Naive thymus-derived CD4-positive, alpha-beta T cell (primary cell): ENCODE results near the gene PTPRG. TPM values are rescaled to one million over a fixed set of nuclear protein-coding genes. Genes with fewer than 3 reads are reported as not detected.

ENCODE experiments used
- ATAC-seq: fragments of 150-1000 bp; cut with Tn5 transposase; 2 replicates; pipeline ENCODE4 v1.10.0; 2021; ENCODE audit warnings: mild to moderate bottlenecking, moderate library complexity
- CTCF ChIA-PET: fragments of 350-600 bp; sonication (Branson Sonifier 250); formaldehyde crosslinking; loops from one replicate; lab custom pipeline; 2021; ENCODE audit warnings: antibody characterized with exemption; lab: Charles Lee
- POLR2A ChIA-PET: fragments of 350-600 bp; sonication (Branson Sonifier 250); formaldehyde crosslinking; loops from one replicate; lab custom pipeline; 2021; ENCODE audit warnings: antibody characterized with exemption, inconsistent platforms; lab: Charles Lee
- DNase-seq, 9 donors: peaks; one replicate each; pipeline versions ENCODE4 v3.0.0 to v3.0.0-alpha.2; 2020 to 2022; ENCODE audit warnings: mixed read lengths in 1 of 9
- H3K27ac ChIP-seq: one replicate; pipeline ENCODE4 v1.7.0; 2013; ENCODE audit warnings: mild to moderate bottlenecking, low read depth, low read length, moderate library complexity
- H3K27me3 ChIP-seq, 2 donors: one replicate each; pipeline ENCODE4 v1.7.0; 2013; ENCODE audit warnings: low read length in 2 of 2, mild to moderate bottlenecking in 2 of 2, moderate library complexity in 2 of 2; ENCODE audit not compliant: control insufficient read depth in 2 of 2, insufficient read depth in 2 of 2
- H3K36me3 ChIP-seq, 3 experiments: 1 replicate in 2 of 3; 2 replicates in 1 of 3; pipeline ENCODE4 v1.7.0; 2013; ENCODE audit warnings: low read length in 3 of 3, mild to moderate bottlenecking in 3 of 3, moderate library complexity in 1 of 3; ENCODE audit not compliant: insufficient read depth in 3 of 3, control insufficient read depth in 2 of 3
- H3K4me1 ChIP-seq, 2 donors: one replicate each; pipeline ENCODE4 v1.7.0; 2013; ENCODE audit warnings: low read length in 2 of 2, mild to moderate bottlenecking in 2 of 2, moderate library complexity in 1 of 2; ENCODE audit not compliant: control insufficient read depth in 2 of 2, insufficient read depth in 2 of 2
- H3K4me3 ChIP-seq: 2 replicates; pipeline ENCODE4 v1.7.0; 2013; ENCODE audit warnings: mild to moderate bottlenecking, low read length
- H3K9me3 ChIP-seq, 3 experiments: 1 replicate in 2 of 3; 2 replicates in 1 of 3; pipeline ENCODE4 v1.7.0; 2013; ENCODE audit warnings: low read length in 3 of 3; ENCODE audit not compliant: control insufficient read depth in 2 of 3
- H3K27ac Mint-ChIP-seq, 9 donors: one replicate each; pipeline ENCODE4 v1.8.0; 2020 to 2022; ENCODE audit warnings: mixed read lengths in 9 of 9, mild to moderate bottlenecking in 8 of 9, moderate library complexity in 5 of 9, inconsistent platforms in 2 of 9
- H3K27me3 Mint-ChIP-seq, 5 donors: one replicate each; pipeline ENCODE4 v1.8.0; 2021 to 2022; ENCODE audit warnings: mixed read lengths in 5 of 5, mild to moderate bottlenecking in 1 of 5
- H3K36me3 Mint-ChIP-seq, 5 donors: one replicate each; pipeline ENCODE4 v1.8.0; 2020 to 2022; ENCODE audit warnings: mixed read lengths in 5 of 5, mild to moderate bottlenecking in 3 of 5, inconsistent platforms in 1 of 5
- H3K4me1 Mint-ChIP-seq, 7 donors: one replicate each; pipeline ENCODE4 v1.8.0; 2020 to 2022; ENCODE audit warnings: mixed read lengths in 7 of 7, mild to moderate bottlenecking in 3 of 7, inconsistent platforms in 1 of 7
- H3K4me3 Mint-ChIP-seq, 10 donors: one replicate each; pipeline ENCODE4 v1.8.0; 2020 to 2022; ENCODE audit warnings: mild to moderate bottlenecking in 10 of 10, mixed read lengths in 10 of 10, moderate library complexity in 6 of 10, inconsistent platforms in 2 of 10
- H3K9me3 Mint-ChIP-seq, 11 donors: one replicate each; pipeline ENCODE4 v1.8.0; 2020 to 2022; ENCODE audit warnings: mixed read lengths in 11 of 11, mild to moderate bottlenecking in 4 of 11, inconsistent platforms in 1 of 11, moderate library complexity in 1 of 11
- intact Hi-C, 2 donors: fragments of 100-400 bp; cut with micrococcal nuclease; formaldehyde crosslinking; loops; one replicate each; pipeline ENCODE4 v1.15.1; 2023
- polyA plus RNA-seq, 2 donors: library from polyadenylated mRNA; unstranded; fragments of 300-500 nt; fragmentation: Illumina TruSeq; gene quantifications; one replicate each; pipeline ENCODE4 v1.2.3, GENCODE V29; 2021
- total RNA-seq, 6 experiments: library from RNA in 5 of 6; stranded (reverse) in 5 of 6; gene quantifications; 1 replicate in 5 of 6; 2 replicates in 1 of 6; pipeline ENCODE4 v1.2.3 and lab custom pipeline; 2021 to 2026

PTPRG gene
- total and polyA plus RNA-seq, 7 experiments from 2014 or later = 0.17 to 1.7 TPM; not detected in 5

GRCh38 chr3:61831973-61832372, 270.6 kb downstream of the PTPRG start:
- Histone ChIP-seq H3K4me3 (no peak overlapping the region), H3K27me3 (no peaks in the 10 kb centered on the region), H3K9me3 (no peaks in the 10 kb centered on the region), H3K27ac (no peak overlapping the region), H3K36me3 (no peaks in the 10 kb centered on the region), H3K4me1 (no peaks in the 10 kb centered on the region)
- peaks cover 0 to 4% (median 0%) of the 10 kb centered on the region in 5 donors for H3K27me3 Mint-ChIP-seq
- H3K4me1 Mint-ChIP-seq = no peaks in the 10 kb centered on the region
- CTCF ChIA-PET = no interaction called here
- no peaks in the 10 kb centered on the region for H3K36me3 Mint-ChIP-seq
- intact Hi-C loops = no loop called here
- ATAC-seq = no peak
- H3K9me3 Mint-ChIP-seq = no peaks in the 10 kb centered on the region
- POLR2A ChIA-PET = no interaction called here
- DNase-seq = no peak
- no peak overlapping the region for H3K27ac Mint-ChIP-seq
- H3K4me3 Mint-ChIP-seq = no peak overlapping the region

DNA sequence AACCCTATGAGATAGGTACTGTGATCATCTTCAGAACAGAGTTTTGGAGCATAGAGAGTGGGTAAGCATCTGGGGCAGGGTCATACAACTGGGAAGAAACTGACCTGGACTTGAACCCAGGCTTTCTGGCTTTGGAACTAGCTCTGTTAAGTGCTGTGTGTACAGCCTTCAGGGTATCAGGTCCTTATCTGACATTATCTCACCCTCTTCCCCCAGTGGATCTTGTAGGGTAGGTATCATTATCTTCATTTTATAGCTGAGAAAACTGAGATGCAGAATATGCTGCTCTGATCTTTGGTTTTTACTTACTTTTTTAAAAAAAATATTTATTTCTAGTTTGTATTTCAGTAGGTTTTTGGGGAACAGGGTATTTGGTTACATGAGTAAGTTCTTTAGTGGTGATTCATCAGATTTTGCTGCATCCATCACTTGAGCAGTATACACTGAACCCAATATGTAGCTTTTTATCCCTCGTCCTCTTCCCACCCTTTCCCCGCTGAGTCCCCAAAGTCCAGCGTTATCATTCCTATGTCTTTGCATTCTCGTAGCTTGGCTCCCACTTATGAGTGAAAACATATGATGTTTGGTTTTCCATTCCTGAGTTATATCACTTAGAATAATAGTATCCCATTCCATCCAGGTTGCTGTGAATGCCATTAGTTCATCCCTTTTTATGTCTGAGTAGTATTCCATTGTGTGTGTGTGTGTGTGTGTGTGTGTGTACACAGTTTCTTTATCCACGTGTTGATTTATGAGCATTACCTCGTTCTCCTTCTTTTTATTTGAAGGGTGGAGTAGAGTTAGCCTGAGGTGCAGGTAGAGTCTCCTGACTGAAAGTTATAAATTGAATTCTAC, 271.2 kb downstream of the PTPRG start:
- H3K27ac Mint-ChIP-seq = no peak overlapping the region
- ATAC-seq (no peak), DNase-seq (no peak)
- Histone ChIP-seq H3K27ac (no peak overlapping the region), H3K9me3 (no peaks in the 10 kb centered on the region), H3K4me1 (no peaks in the 10 kb centered on the region), H3K36me3 (no peaks in the 10 kb centered on the region), H3K27me3 (no peaks in the 10 kb centered on the region), H3K4me3 (no peak overlapping the region)
- no peaks in the 10 kb centered on the region for H3K36me3 Mint-ChIP-seq
- H3K4me1 Mint-ChIP-seq = no peaks in the 10 kb centered on the region
- H3K4me3 Mint-ChIP-seq = no peak overlapping the region
- intact Hi-C loops = no loop called here
- no peaks in the 10 kb centered on the region for H3K9me3 Mint-ChIP-seq
- H3K27me3 Mint-ChIP-seq = peaks cover 0 to 4% (median 0%) of the 10 kb centered on the region in 5 donors
- POLR2A ChIA-PET = no interaction called here
- CTCF ChIA-PET = no interaction called here

DNA sequence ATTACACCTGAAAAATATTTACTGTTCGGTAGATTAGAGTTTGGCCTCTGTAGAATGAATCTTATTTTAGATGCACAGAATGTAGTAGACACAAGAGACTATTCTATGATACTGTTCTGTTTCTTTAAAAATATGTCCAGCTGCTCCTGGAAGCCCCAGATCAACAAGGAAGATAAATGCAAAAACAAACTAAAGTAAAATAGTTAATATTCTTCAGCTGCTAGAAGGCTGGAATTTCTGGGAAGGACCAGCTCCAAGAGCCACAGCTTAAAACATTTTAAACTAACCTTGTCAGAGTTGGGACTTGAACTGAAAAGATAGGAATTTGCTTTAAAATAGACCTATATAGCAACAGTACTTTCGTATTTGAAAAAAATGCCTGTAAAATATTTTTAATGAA, 277.9 kb downstream of the PTPRG start:
- ATAC-seq (no peak), DNase-seq (no peak)
- no peaks in the 10 kb centered on the region for H3K9me3 ChIP-seq
- H3K27ac Mint-ChIP-seq = no peak overlapping the region
- peaks cover 0 to 1% (median 0%) of the 10 kb centered on the region in 11 donors for H3K9me3 Mint-ChIP-seq
- H3K27me3 ChIP-seq = no peaks in the 10 kb centered on the region
- H3K4me3 Mint-ChIP-seq = no peak overlapping the region
- ChIA-PET POLR2A (no interaction called here), CTCF (no interaction called here)
- no peaks in the 10 kb centered on the region for H3K36me3 Mint-ChIP-seq
- no peaks in the 10 kb centered on the region for H3K36me3 ChIP-seq
- H3K27me3 Mint-ChIP-seq = peaks cover 0 to 3% (median 0%) of the 10 kb centered on the region in 5 donors
- intact Hi-C loops = no loop called here
- H3K27ac ChIP-seq = no peak overlapping the region
- H3K4me1 ChIP-seq = no peaks in the 10 kb centered on the region
- H3K4me3 ChIP-seq = no peak overlapping the region
- H3K4me1 Mint-ChIP-seq = no peaks in the 10 kb centered on the region

- Mint-ChIP-seq H3K36me3 (no peaks in the 10 kb centered on the region), H3K27me3 (peaks cover 0 to 8% (median 2%) of the 10 kb centered on the region in 5 donors)
- CTCF ChIA-PET = no interaction called here
These were observed 279.9 kb downstream of the PTPRG start for GRCh38 chr3:61841111-61841845.

DNA sequence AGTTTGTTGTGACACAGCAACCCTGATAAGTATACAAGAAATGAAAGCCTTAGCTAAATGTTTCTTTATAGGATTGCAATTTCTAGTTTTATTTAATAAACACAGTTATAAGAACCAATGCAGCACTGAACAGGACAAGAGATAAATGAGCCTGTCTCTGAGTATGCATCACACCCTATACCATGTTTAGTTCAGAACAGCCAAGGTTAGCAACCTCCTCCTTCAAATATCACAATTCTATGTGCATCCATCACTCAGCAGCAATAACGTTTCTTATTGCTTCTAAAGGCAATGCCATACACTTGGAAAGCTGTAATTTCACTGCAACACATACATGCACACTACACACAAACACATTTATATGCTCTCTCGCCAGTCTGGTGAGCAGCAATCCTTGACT, 280.6 kb downstream of the PTPRG start:
- CTCF ChIA-PET = no interaction called here
- no peak overlapping the region for H3K4me3 Mint-ChIP-seq

More at GRCh38 chr3:61841111-61841845, 279.9 kb downstream of the PTPRG start:
- Mint-ChIP-seq H3K4me3 (no peak overlapping the region), H3K4me1 (no peaks in the 10 kb centered on the region), H3K9me3 (peaks cover 0 to 6% (median 0%) of the 10 kb centered on the region in 11 donors), H3K27ac (no peak overlapping the region)
- DNase-seq (no peak), ATAC-seq (no peak)
- no peak overlapping the region for H3K27ac ChIP-seq
- H3K4me1 ChIP-seq = no peaks in the 10 kb centered on the region
- H3K36me3 ChIP-seq = no peaks in the 10 kb centered on the region
- H3K4me3 ChIP-seq = no peak overlapping the region
- intact Hi-C loops = no loop called here
- H3K9me3 ChIP-seq = no peaks in the 10 kb centered on the region
- H3K27me3 ChIP-seq = no peaks in the 10 kb centered on the region
- POLR2A ChIA-PET = no interaction called here

DNA sequence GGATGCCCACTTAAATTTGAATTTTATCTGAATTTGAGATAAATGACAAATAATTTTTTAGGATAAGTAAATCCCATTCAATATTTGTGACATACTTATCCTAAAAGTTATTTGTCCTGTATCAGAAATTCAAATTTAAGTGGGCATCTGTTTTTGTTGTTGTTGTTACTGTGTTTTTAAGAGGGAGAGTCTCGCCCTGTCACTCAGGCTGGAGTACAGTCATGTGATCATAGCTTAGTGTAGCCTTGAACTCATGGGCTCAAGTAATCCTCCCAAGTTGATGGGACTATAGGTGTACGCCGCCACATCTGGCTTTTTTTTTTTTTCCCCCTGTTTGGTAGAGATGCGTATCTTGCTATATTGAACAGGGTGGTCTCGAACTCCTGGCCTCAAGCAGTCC, 283.0 kb downstream of the PTPRG start:
- DNase-seq (no peak), ATAC-seq (no peak)
- Histone ChIP-seq H3K27me3 (no peaks in the 10 kb centered on the region), H3K4me3 (no peak overlapping the region), H3K27ac (no peak overlapping the region), H3K36me3 (no peaks in the 10 kb centered on the region), H3K9me3 (no peaks in the 10 kb centered on the region), H3K4me1 (no peaks in the 10 kb centered on the region)
- ChIA-PET CTCF (no interaction called here), POLR2A (no interaction called here)
- no peaks in the 10 kb centered on the region for H3K4me1 Mint-ChIP-seq
- H3K36me3 Mint-ChIP-seq = no peaks in the 10 kb centered on the region
- H3K27me3 Mint-ChIP-seq = peaks cover 0 to 23% (median 2%) of the 10 kb centered on the region in 5 donors
- intact Hi-C loops = no loop called here
- peaks cover 0 to 6% (median 0%) of the 10 kb centered on the region in 11 donors for H3K9me3 Mint-ChIP-seq
- no peak overlapping the region for H3K27ac Mint-ChIP-seq
- no peak overlapping the region for H3K4me3 Mint-ChIP-seq

More for the DNA sequence above, 280.6 kb downstream of the PTPRG start:
- DNase-seq (no peak), ATAC-seq (no peak)
- H3K9me3 Mint-ChIP-seq = peaks cover 0 to 6% (median 0%) of the 10 kb centered on the region in 11 donors
- Histone ChIP-seq H3K9me3 (no peaks in the 10 kb centered on the region), H3K27ac (no peak overlapping the region), H3K36me3 (no peaks in the 10 kb centered on the region), H3K4me1 (no peaks in the 10 kb centered on the region), H3K4me3 (no peak overlapping the region), H3K27me3 (no peaks in the 10 kb centered on the region)
- no peaks in the 10 kb centered on the region for H3K4me1 Mint-ChIP-seq
- H3K36me3 Mint-ChIP-seq = no peaks in the 10 kb centered on the region
- intact Hi-C loops = no loop called here
- H3K27ac Mint-ChIP-seq = no peak overlapping the region
- H3K27me3 Mint-ChIP-seq = peaks cover 0 to 15% (median 3%) of the 10 kb centered on the region in 5 donors
- POLR2A ChIA-PET = no interaction called here
